Right lung (tissue), 5 donors: ENCODE measurements around the gene NXN. TPM values are rescaled to one million over a fixed set of nuclear protein-coding genes. Genes with fewer than 3 reads are reported as not detected.
"Not testable (repeated sequence)": the region's sequence is repeated elsewhere in the genome, so short reads cannot be mapped to it uniquely, and the experiment has no call there.

ENCODE experiments used
- DNase-seq, 2 donors: peaks; one replicate each; pipeline ENCODE4 v3.0.0-alpha.2; 2013
- polyA plus RNA-seq, 5 donors: library from polyadenylated mRNA; unstranded; fragments of 120-200 nt; gene quantifications; one replicate each; pipeline versions ENCODE4 v1.2.1 to v1.2.3, GENCODE V29; 2013; ENCODE audit warnings: inconsistent platforms in 1 of 5, low replicate concordance in 1 of 5; ENCODE audit not compliant: insufficient read length in 5 of 5, insufficient read depth in 1 of 5

NXN gene
- polyA plus RNA-seq, 5 donors, result 42.3 to 63.5 (median 59.9) TPM

GRCh38 chr17:802481-802880, 177.1 kb downstream of the NXN start:
- DNase-seq, result no peak

- DNase-seq, result no peak
Observed at GRCh38 chr17:801660-802059, 177.9 kb downstream of the NXN start.

- no peak for DNase-seq
Observed at GRCh38 chr17:800446-801242, 178.9 kb downstream of the NXN start.

GRCh38 chr17:799261-799660, 180.3 kb downstream of the NXN start:
- no peak for DNase-seq

GRCh38 chr17:798246-798645, 181.3 kb downstream of the NXN start:
- no peak for DNase-seq

GRCh38 chr17:797236-797840, 182.2 kb downstream of the NXN start:
- DNase-seq, result no peak

- no peak for DNase-seq
Observed at GRCh38 chr17:796609-797008, 183.0 kb downstream of the NXN start.

- no peak for DNase-seq
Observed at GRCh38 chr17:795721-796120, 183.9 kb downstream of the NXN start.

- DNase-seq, result no peak
Observed at GRCh38 chr17:795276-795675, 184.3 kb downstream of the NXN start.

GRCh38 chr17:794876-795275, 184.7 kb downstream of the NXN start:
- DNase-seq, result peak; percentile 81 to 86

GRCh38 chr17:792277-792676, 187.3 kb downstream of the NXN start:
- DNase-seq, result no peak

- DNase-seq, result no peak
Observed at GRCh38 chr17:791829-792228, 187.7 kb downstream of the NXN start.

- not testable (repeated sequence) for DNase-seq
Observed at GRCh38 chr17:790874-791247, 188.7 kb downstream of the NXN start.

GRCh38 chr17:789931-790873, 189.4 kb downstream of the NXN start:
- DNase-seq, result not testable (repeated sequence)

- no peak for DNase-seq
Observed at GRCh38 chr17:789160-789840, 190.3 kb downstream of the NXN start.

GRCh38 chr17:788551-788950, 191.0 kb downstream of the NXN start:
- DNase-seq, result no peak

GRCh38 chr17:787641-788221, 191.8 kb downstream of the NXN start:
- DNase-seq, result no peak

GRCh38 chr17:785901-786300, 193.7 kb downstream of the NXN start:
- not testable (repeated sequence) for DNase-seq

- no peak for DNase-seq
Observed at GRCh38 chr17:784143-784542, 195.4 kb downstream of the NXN start.

GRCh38 chr17:781805-782731, 197.5 kb downstream of the NXN start, which contains the start of the genes GLOD4 and MRM3:
GLOD4 (minus strand) TSS chr17:782280; CDS start chr17:782255, 25 bp downstream.
MRM3 (plus strand) TSS chr17:782353; CDS start chr17:782379, 26 bp downstream.
- peak; percentile 91 to 92 for DNase-seq
